Measurements from ENCODE around the gene CD109.

Gene CD109

DNA sequence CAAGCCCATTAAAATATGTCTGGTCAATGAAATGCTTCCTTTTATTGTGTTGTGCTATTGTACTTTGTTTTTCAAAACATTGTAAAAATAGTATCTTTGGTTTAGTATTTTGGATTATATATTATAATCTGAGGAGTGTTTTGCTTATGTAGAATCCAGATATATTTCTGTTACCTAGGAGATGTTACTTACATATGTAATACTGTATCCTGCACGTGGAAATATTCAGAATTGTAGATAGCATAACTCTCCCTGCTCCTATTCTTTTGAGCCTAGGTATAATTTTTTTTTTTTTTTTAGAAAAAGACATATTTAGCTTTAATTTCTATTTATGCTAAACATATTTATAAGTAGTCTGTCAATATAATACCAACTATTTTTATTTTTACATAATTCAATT lies 130.6 kb downstream of the CD109 start (continued):
- no peak for TF ChIP-seq TCF4 (CRISPR knock-in tag; IDR thresholded peaks at IDR 0.05; ENCODE audit: borderline replicate concordance)
- TF ChIP-seq, protein P1, sequence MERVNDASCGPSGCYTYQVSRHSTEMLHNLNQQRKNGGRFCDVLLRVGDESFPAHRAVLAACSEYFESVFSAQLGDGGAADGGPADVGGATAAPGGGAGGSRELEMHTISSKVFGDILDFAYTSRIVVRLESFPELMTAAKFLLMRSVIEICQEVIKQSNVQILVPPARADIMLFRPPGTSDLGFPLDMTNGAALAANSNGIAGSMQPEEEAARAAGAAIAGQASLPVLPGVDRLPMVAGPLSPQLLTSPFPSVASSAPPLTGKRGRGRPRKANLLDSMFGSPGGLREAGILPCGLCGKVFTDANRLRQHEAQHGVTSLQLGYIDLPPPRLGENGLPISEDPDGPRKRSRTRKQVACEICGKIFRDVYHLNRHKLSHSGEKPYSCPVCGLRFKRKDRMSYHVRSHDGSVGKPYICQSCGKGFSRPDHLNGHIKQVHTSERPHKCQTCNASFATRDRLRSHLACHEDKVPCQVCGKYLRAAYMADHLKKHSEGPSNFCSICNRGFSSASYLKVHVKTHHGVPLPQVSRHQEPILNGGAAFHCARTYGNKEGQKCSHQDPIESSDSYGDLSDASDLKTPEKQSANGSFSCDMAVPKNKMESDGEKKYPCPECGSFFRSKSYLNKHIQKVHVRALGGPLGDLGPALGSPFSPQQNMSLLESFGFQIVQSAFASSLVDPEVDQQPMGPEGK (CRISPR knock-in tag; IDR thresholded peaks at IDR 0.05; ENCODE audit: borderline replicate concordance): no peak

DNA sequence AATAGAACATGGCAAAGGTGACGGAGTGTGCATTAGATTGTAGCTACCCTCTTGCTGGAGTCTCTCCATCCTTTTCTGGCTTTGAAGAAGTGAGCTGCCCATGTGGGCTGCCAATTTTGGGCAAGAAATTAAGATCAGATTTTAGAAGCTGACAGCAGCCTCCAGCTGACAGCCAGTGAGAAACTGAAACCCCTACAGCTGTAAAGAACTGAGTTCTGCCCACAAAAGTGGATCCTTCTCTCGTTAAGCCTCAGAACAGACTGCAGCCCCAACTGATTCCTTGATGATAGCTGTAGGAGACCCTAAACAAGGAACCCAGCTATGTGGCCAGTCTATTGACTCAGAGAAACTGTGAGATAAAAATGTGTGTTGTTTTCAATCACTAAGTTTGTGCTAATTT lies 134.1 kb downstream of the CD109 start:
- TF ChIP-seq CSDC2 (CRISPR knock-in tag; IDR thresholded peaks at IDR 0.05) (no peak), ISL1 (CRISPR knock-in tag; IDR thresholded peaks at IDR 0.05) (no peak), GLIS3 (CRISPR knock-in tag; IDR thresholded peaks at IDR 0.05) (no peak), TCF4 (CRISPR knock-in tag; IDR thresholded peaks at IDR 0.05; ENCODE audit: borderline replicate concordance) (no peak), BACH2 (CRISPR knock-in tag; IDR thresholded peaks at IDR 0.05; ENCODE audit: borderline replicate concordance) (no peak), ZNF8 (CRISPR knock-in tag; IDR thresholded peaks at IDR 0.05) (no peak), ARNTL (CRISPR knock-in tag; IDR thresholded peaks at IDR 0.05; ENCODE audit: borderline replicate concordance, low read depth) (no peak), PPARA (CRISPR knock-in tag; IDR thresholded peaks at IDR 0.05; ENCODE audit: borderline replicate concordance) (no peak), SNAI2 (CRISPR knock-in tag; IDR thresholded peaks at IDR 0.05) (no peak), ZC3H10 (CRISPR knock-in tag; IDR thresholded peaks at IDR 0.05) (no peak), RARB (CRISPR knock-in tag; IDR thresholded peaks at IDR 0.05) (no peak), ZFP30 (CRISPR knock-in tag; IDR thresholded peaks at IDR 0.05) (no peak), ESRRG (CRISPR knock-in tag; IDR thresholded peaks at IDR 0.05) (no peak), ZNF565 (CRISPR knock-in tag; conservative IDR thresholded peaks at IDR 0.05; ENCODE audit: low read depth) (no peak)
- TF ChIP-seq, protein P1 (CRISPR knock-in tag; IDR thresholded peaks at IDR 0.05; ENCODE audit: borderline replicate concordance): no peak
- TF ChIP-seq, protein P2, sequence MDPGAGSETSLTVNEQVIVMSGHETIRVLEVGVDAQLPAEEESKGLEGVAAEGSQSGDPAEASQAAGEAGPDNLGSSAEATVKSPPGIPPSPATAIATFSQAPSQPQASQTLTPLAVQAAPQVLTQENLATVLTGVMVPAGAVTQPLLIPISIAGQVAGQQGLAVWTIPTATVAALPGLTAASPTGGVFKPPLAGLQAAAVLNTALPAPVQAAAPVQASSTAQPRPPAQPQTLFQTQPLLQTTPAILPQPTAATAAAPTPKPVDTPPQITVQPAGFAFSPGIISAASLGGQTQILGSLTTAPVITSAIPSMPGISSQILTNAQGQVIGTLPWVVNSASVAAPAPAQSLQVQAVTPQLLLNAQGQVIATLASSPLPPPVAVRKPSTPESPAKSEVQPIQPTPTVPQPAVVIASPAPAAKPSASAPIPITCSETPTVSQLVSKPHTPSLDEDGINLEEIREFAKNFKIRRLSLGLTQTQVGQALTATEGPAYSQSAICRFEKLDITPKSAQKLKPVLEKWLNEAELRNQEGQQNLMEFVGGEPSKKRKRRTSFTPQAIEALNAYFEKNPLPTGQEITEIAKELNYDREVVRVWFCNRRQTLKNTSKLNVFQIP (CRISPR knock-in tag; IDR thresholded peaks at IDR 0.05; ENCODE audit: borderline replicate concordance, low read depth): no peak
- TF ChIP-seq, protein P3, sequence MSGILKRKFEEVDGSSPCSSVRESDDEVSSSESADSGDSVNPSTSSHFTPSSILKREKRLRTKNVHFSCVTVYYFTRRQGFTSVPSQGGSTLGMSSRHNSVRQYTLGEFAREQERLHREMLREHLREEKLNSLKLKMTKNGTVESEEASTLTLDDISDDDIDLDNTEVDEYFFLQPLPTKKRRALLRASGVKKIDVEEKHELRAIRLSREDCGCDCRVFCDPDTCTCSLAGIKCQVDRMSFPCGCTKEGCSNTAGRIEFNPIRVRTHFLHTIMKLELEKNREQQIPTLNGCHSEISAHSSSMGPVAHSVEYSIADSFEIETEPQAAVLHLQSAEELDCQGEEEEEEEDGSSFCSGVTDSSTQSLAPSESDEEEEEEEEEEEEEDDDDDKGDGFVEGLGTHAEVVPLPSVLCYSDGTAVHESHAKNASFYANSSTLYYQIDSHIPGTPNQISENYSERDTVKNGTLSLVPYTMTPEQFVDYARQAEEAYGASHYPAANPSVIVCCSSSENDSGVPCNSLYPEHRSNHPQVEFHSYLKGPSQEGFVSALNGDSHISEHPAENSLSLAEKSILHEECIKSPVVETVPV (CRISPR knock-in tag; IDR thresholded peaks at IDR 0.05): no peak
- TF ChIP-seq, protein P4, sequence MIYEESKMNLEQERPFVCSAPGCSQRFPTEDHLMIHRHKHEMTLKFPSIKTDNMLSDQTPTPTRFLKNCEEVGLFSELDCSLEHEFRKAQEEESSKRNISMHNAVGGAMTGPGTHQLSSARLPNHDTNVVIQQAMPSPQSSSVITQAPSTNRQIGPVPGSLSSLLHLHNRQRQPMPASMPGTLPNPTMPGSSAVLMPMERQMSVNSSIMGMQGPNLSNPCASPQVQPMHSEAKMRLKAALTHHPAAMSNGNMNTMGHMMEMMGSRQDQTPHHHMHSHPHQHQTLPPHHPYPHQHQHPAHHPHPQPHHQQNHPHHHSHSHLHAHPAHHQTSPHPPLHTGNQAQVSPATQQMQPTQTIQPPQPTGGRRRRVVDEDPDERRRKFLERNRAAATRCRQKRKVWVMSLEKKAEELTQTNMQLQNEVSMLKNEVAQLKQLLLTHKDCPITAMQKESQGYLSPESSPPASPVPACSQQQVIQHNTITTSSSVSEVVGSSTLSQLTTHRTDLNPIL (CRISPR knock-in tag; IDR thresholded peaks at IDR 0.05; ENCODE audit: low read depth): no peak
- TF ChIP-seq, protein P5, sequence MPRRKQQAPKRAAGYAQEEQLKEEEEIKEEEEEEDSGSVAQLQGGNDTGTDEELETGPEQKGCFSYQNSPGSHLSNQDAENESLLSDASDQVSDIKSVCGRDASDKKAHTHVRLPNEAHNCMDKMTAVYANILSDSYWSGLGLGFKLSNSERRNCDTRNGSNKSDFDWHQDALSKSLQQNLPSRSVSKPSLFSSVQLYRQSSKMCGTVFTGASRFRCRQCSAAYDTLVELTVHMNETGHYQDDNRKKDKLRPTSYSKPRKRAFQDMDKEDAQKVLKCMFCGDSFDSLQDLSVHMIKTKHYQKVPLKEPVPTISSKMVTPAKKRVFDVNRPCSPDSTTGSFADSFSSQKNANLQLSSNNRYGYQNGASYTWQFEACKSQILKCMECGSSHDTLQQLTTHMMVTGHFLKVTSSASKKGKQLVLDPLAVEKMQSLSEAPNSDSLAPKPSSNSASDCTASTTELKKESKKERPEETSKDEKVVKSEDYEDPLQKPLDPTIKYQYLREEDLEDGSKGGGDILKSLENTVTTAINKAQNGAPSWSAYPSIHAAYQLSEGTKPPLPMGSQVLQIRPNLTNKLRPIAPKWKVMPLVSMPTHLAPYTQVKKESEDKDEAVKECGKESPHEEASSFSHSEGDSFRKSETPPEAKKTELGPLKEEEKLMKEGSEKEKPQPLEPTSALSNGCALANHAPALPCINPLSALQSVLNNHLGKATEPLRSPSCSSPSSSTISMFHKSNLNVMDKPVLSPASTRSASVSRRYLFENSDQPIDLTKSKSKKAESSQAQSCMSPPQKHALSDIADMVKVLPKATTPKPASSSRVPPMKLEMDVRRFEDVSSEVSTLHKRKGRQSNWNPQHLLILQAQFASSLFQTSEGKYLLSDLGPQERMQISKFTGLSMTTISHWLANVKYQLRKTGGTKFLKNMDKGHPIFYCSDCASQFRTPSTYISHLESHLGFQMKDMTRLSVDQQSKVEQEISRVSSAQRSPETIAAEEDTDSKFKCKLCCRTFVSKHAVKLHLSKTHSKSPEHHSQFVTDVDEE (CRISPR knock-in tag; IDR thresholded peaks at IDR 0.05): no peak
- ATAC-seq: no peak

DNA sequence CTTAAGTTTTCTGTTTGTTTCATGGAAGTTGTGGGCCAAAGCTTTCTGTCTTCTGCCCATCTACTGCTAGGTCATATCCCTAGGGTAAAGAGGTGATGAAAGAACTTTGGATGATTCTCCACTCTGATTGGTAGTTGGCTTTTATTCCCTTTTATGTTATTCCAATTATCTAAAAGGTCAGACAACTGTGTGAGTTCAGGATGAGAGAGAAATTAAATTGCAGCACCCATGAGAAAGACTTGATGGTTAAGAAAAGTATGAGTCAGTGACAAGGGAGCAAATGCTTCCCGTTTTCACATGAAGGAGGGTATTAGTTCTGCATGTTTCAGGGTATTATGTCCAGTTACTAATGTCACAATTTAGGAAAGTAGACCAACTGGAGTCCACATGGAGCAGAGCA lies 136.3 kb downstream of the CD109 start:
- ATAC-seq: no peak
- TF ChIP-seq TCF4 (CRISPR knock-in tag; IDR thresholded peaks at IDR 0.05; ENCODE audit: borderline replicate concordance): no peak
- TF ChIP-seq, protein P4 (CRISPR knock-in tag; IDR thresholded peaks at IDR 0.05; ENCODE audit: low read depth): no peak
- TF ChIP-seq ZC3H10 (CRISPR knock-in tag; IDR thresholded peaks at IDR 0.05): no peak
- TF ChIP-seq, protein P1 (CRISPR knock-in tag; IDR thresholded peaks at IDR 0.05; ENCODE audit: borderline replicate concordance): no peak
- TF ChIP-seq ZFP3 (CRISPR knock-in tag; IDR thresholded peaks at IDR 0.05): no peak
- no peak for TF ChIP-seq ARNTL (CRISPR knock-in tag; IDR thresholded peaks at IDR 0.05; ENCODE audit: borderline replicate concordance, low read depth)
- no peak for TF ChIP-seq ZNF70 (CRISPR knock-in tag; IDR thresholded peaks at IDR 0.05)
- no peak for TF ChIP-seq ZNF565 (CRISPR knock-in tag; conservative IDR thresholded peaks at IDR 0.05; ENCODE audit: low read depth)
- no peak for TF ChIP-seq TOX (CRISPR knock-in tag; IDR thresholded peaks at IDR 0.05; ENCODE audit: borderline replicate concordance)
- TF ChIP-seq CSDC2 (CRISPR knock-in tag; IDR thresholded peaks at IDR 0.05): no peak
- TF ChIP-seq ESRRG (CRISPR knock-in tag; IDR thresholded peaks at IDR 0.05): no peak

Measured in SK-N-SH treated with all-trans-retinoic acid at 6 μM for 48 hours (cell line).